Measurements from ENCODE around the gene LAMTOR4.

LAMTOR4 gene

GRCh38 chr7:100200693-100201092 lies 52.0 kb downstream of the LAMTOR4 start:
- Histone ChIP-seq H4K20me1 (ENCODE audit: insufficient read depth, low read length) (no peaks in the 10 kb centered on the region), H2AFZ (ENCODE audit: low read depth, low read length) (no peak overlapping the region), H3K9ac (ENCODE audit: low read length) (no peak overlapping the region; the same call in 1 of the 2 replicates), H3K79me2 (ENCODE audit: low read length) (no peaks in the 10 kb centered on the region), H3K9me3 (ENCODE audit: insufficient read depth, low read length) (no peaks in the 10 kb centered on the region), H3K27me3 (ENCODE audit: low read depth, low read length) (peaks cover 4% of the 10 kb centered on the region; the same call in 1 of the 2 replicates), H3K36me3 (replicated peaks; ENCODE audit: low read depth, low read length) (no peaks in the 10 kb centered on the region), H3K4me1 (ENCODE audit: low read length) (peaks cover 47% of the 10 kb centered on the region), H3K27ac (ENCODE audit: low read length) (no peak overlapping the region), H3K4me3 (ENCODE audit: low read length) (peak overlapping the region; percentile 69), H3K4me2 (ENCODE audit: low read length) (peak overlapping the region; percentile 82)
- TF ChIP-seq CTCF (IDR thresholded peaks at IDR 0.05; ENCODE audit: low read depth, low read length) (no peak), EZH2phosphoT487 (IDR thresholded peaks at IDR 0.05; ENCODE audit: low read depth) (no peak)

Data from OCI-LY3 (cell line).